Activated naive CD4-positive, alpha-beta T cell treated with anti-CD3 and anti-CD28 coated beads, Interleukin-2, amount 50 U/mL, for 16 hours (primary cell): ENCODE data around the gene MSLN.

Experiments
- DNase-seq: peaks from one replicate; pipeline ENCODE4 v3.0.0-alpha.2; 2020

MSLN gene

DNA sequence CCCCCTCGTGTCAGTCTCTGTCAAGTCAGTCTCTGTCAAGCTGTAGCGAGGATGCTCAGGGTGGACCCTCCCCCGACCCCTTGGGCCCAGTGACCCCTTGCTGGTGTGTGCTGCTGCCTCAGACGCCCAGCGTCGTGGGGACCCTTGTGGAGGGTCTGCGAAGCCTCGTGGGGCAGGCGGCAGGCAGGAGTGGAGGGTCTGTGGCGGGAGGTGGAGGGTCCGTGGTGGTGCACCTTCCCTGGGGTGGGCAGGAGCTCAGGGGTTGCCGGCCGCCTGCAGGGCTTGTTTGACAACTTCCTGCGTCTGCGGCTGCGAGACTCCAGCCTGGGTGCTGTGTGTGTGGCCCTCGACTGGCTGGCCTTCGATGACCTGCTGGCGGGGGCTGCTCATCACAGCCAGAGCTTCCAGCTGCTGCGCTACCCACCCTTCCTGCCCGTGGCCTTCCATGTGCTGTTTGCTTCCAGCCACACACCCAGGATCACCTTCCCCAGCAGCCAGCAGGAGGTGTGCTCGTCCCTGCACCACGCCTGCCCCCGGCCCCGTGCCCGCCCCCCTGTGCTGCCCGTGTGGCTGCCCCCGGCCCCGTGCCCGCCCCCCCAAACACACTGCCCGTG, 34.4 kb downstream of the MSLN start:
- DNase-seq: no peak

DNA sequence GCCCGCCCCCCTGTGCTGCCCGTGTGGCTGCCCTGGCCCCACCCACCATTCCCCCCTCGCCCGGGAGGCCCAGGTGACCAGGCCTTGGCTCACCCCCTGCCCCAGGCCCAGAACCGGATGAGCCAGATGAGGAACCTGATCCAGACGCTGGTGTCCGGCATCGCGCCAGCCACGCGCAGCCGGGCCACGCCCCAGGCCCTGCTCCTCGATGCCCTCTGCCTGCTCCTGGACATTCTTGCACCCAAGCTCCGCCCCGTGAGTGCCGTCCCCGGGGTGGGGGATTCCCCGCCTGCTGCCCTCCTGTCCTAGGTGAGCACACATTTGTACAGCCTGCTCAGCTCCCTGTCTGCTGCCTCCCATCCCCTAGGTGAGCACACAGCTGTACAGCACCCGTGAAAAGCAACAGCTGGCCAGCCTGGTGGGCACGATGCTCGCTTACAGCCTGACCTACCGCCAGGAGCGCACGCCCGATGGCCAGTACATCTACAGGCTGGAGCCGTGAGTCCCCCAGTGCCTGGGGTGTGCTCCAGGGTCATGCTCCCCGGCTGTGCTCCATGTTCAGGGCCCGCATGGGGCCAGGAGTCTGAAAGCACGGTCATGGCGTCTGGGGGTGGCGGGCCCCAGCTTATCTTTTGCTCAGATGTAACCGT, 35.2 kb downstream of the MSLN start:
- no peak for DNase-seq

GRCh38 chr16:796296-797119, 36.0 kb downstream of the MSLN start:
- DNase-seq: no peak

GRCh38 chr16:797120-797420, 36.5 kb downstream of the MSLN start:
- no peak for DNase-seq

DNA sequence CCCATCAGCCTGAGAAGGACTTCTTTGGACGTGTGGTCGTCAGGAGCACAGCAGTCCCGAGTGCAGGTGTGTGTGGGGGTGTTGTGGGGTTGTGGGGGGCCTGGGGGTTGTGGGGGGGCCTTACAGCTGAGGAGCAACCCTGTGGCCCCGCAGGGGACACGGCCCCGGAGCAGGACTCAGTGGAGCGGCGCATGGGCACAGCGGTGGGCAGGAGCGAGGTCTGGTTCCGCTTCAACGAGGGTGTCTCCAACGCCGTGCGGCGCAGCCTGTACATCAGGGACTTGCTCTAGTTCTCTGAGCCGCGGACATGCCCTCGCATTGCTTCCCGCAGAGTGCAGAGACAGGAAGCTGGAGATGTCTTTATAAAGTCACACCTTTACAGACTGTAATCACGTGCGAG, 37.2 kb downstream of the MSLN start:
- no peak for DNase-seq

GRCh38 chr16:798666-799065, 38.1 kb downstream of the MSLN start:
- no peak for DNase-seq

GRCh38 chr16:799111-799947, 38.8 kb downstream of the MSLN start:
- DNase-seq: no peak

GRCh38 chr16:799948-800833, 39.7 kb downstream of the MSLN start, which contains the start of gene GNG13:
Gene GNG13, minus strand, starts transcription at chr16:800734. Its CDS starts 1,657 bp downstream, at chr16:799077.
- no peak for DNase-seq

GRCh38 chr16:800834-801511, 40.4 kb downstream of the MSLN start:
- no peak for DNase-seq

DNA sequence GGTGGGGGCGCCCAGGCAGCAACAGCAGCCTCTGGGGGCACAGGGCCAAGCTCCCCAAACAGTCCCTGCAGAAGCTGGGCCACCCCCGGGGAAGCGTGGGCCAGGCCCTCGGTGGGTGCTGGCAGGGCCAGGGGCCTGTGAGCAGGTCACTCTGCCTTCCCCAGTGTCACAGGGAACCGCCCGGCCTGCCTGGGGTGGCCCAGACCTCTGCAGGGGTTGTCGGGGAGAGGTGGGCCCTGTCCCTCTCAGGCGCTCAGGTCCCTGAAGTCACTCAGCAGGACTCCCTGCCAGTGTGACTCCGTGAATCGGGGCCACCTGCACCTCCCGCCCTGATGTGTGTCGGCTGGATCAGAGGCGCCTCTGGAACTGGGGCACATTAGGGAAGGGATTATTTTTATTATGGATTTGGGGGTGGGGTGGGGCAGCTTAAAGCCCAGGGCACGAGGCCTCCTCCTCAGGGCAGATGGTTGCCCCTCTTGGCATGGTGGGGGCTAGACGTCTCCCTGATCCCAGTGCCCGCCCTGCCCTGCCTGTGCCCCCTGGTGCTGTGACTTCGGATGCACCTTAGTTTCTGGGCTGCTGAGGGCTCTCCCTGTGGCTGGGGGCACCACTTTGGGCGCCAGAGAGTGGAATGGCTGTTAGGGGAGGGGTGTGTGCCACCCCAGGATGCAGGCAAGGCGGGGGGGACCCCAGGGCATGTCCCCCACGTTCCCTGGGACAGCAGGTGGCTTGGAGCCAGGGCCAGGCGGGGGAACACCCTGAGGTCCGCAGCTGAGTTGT, 41.2 kb downstream of the MSLN start:
- DNase-seq: no peak

- no peak for DNase-seq
These were observed 41.9 kb downstream of the MSLN start for GRCh38 chr16:802461-802860.

DNA sequence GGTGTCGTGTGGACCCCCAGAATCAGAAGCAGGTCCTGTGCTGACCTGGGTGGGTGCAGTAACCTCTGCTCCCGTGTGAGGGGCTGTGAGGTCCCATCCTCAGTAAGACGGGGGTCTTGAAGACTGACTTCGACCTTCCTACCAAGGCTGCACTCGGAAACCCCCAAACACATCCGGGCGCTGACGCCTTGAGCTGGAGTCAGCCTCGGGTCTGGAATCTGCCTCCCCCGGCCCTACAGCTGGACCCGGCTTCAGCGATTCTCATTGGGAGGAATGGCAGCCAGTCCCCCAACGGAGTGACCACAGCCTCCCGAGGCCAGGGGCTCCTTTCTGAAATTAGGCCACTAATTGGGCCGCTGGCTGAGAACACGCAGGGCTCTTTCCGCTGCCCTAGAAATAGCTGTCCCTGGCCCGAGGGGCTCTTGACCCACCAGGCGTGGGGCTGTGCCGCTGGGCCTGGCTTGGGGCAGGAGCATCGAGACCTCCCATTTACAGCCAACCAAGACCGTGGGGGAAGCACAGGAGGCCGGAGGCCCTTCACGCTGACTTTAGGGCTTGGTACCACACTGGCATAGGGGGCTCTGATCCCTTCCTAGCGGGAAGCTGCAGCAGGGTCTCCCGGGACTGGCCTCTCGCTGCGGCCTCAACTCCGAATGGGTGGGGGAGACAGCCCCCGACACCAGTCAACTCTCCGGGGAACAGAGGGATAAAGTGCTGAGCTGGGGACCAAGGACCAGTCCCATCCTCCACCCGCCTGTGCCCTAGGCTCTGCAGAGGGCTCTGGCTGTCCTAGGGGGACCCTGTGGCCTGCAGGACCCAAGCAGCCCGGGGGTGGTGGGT, 42.6 kb downstream of the MSLN start:
- no peak for DNase-seq

DNA sequence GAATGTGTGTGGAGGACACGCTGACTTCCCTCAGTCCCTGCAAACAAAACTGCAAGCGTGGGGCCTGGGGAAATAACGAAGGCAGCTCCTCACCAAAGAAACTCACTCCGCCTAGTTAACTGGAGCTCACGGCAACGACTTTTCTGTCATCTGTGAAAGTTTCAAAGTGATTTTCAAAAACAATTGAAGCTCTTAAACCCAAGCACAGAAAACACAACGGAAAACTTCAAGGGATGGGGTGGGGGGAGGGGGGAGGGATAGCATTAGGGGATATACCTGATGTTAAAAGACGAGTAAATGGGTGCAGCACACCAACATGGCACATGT, 43.2 kb downstream of the MSLN start:
- no peak for DNase-seq

- no peak for DNase-seq
These were observed 43.9 kb downstream of the MSLN start for GRCh38 chr16:804193-805048.

GRCh38 chr16:805474-805873, 44.9 kb downstream of the MSLN start:
- no peak for DNase-seq

- DNase-seq: peak; percentile 84
These were observed 47.0 kb downstream of the MSLN start for GRCh38 chr16:807347-808084.

- no peak for DNase-seq
These were observed 47.5 kb downstream of the MSLN start for GRCh38 chr16:808085-808386.

DNA sequence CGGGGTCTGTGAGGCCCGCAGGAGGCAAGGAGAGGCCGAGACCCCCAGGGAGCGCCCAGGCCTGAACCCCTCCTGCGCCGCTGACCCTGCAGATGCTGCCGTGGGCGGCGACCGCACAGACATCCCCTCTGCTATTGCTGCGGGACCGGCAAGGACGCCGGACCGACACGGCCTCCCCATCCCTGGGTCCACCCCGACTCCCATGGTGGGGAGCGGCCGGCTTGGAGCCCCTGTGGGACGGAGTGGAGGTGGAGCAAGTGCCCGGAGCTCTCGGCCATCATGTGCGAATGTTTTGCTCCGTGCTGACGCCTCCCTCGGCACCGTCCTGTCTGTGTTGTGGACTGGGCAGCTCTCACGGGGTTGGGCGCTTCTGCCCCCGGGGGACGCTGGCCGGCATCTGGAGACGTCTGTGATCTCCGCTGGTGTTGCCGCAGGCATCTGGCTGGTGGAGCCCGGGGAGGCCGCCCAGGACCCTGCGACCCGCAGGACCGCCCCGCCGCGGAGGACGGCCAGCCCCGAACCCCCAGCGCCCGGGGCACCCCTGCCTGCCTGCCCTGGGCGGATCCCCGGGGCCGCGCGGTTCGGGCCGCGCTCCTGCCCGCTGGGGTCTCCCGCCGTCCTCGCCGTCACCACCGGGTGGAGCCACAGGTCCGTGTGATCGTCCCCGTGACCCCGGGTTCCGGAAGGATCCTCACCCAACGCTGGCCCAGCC, 52.8 kb downstream of the MSLN start:
- peak; percentile 67 for DNase-seq
